ENCODE data around the gene FBXL17. TPM values are rescaled to one million over a fixed set of nuclear protein-coding genes. Genes with fewer than 3 reads are reported as not detected.

The FBXL17 gene
- total RNA-seq, 1 donor from 2014 or later, result 26.9 TPM

GRCh38 chr5:107878661-107879060, 503.2 kb downstream of the FBXL17 start:
- H3K4me1 Mint-ChIP-seq, result no peaks in the 10 kb centered on the region
- peaks cover 21% of the 10 kb centered on the region for H3K36me3 Mint-ChIP-seq (ENCODE audit: low read depth)
- no peak for DNase-seq
- H3K4me3 Mint-ChIP-seq, result no peak overlapping the region
- H3K9me3 Mint-ChIP-seq, result no peaks in the 10 kb centered on the region
- H3K27me3 Mint-ChIP-seq, result no peaks in the 10 kb centered on the region
- no peak for ATAC-seq (ENCODE audit: low read depth)
- CTCF ChIA-PET, result no interaction called here
- TF ChIP-seq CTCF (IDR thresholded peaks at IDR 0.05), result no peak
- POLR2A ChIA-PET, result no interaction called here
- intact Hi-C loops (cut with micrococcal nuclease), result no loop called here
- H3K27ac Mint-ChIP-seq, result no peak overlapping the region

- TF ChIP-seq CTCF (IDR thresholded peaks at IDR 0.05), result no peak
- Mint-ChIP-seq H3K9me3 (no peaks in the 10 kb centered on the region), H3K4me3 (no peak overlapping the region), H3K4me1 (no peaks in the 10 kb centered on the region), H3K36me3 (ENCODE audit: low read depth) (peaks cover 21% of the 10 kb centered on the region), H3K27ac (no peak overlapping the region), H3K27me3 (no peaks in the 10 kb centered on the region)
- ATAC-seq (ENCODE audit: low read depth), result no peak
- POLR2A ChIA-PET, result no interaction called here
- no peak for DNase-seq
- CTCF ChIA-PET, result no interaction called here
- intact Hi-C loops (cut with micrococcal nuclease), result no loop called here
These were observed 505.0 kb downstream of the FBXL17 start for GRCh38 chr5:107876906-107877305.

GRCh38 chr5:107876261-107876660, 505.6 kb downstream of the FBXL17 start:
- peaks cover 18% of the 10 kb centered on the region for H3K36me3 Mint-ChIP-seq (ENCODE audit: low read depth)
- ATAC-seq (ENCODE audit: low read depth) (no peak), DNase-seq (no peak)
- H3K4me1 Mint-ChIP-seq, result no peaks in the 10 kb centered on the region
- TF ChIP-seq CTCF (IDR thresholded peaks at IDR 0.05), result no peak
- no peak overlapping the region for H3K4me3 Mint-ChIP-seq
- intact Hi-C loops (cut with micrococcal nuclease), result no loop called here
- ChIA-PET CTCF (no interaction called here), POLR2A (no interaction called here)
- H3K27ac Mint-ChIP-seq, result no peak overlapping the region
- H3K27me3 Mint-ChIP-seq, result no peaks in the 10 kb centered on the region
- no peaks in the 10 kb centered on the region for H3K9me3 Mint-ChIP-seq

GRCh38 chr5:107875833-107876232, 506.1 kb downstream of the FBXL17 start:
- ATAC-seq (ENCODE audit: low read depth), result no peak
- H3K4me1 Mint-ChIP-seq, result no peaks in the 10 kb centered on the region
- no peak for TF ChIP-seq CTCF (IDR thresholded peaks at IDR 0.05)
- DNase-seq, result no peak
- H3K9me3 Mint-ChIP-seq, result no peaks in the 10 kb centered on the region
- intact Hi-C loops (cut with micrococcal nuclease), result no loop called here
- H3K27ac Mint-ChIP-seq, result no peak overlapping the region
- ChIA-PET POLR2A (no interaction called here), CTCF (no interaction called here)
- no peaks in the 10 kb centered on the region for H3K27me3 Mint-ChIP-seq
- peaks cover 16% of the 10 kb centered on the region for H3K36me3 Mint-ChIP-seq (ENCODE audit: low read depth)
- no peak overlapping the region for H3K4me3 Mint-ChIP-seq

GRCh38 chr5:107874795-107875194, 507.1 kb downstream of the FBXL17 start:
- Mint-ChIP-seq H3K27ac (no peak overlapping the region), H3K4me3 (no peak overlapping the region), H3K9me3 (no peaks in the 10 kb centered on the region), H3K36me3 (ENCODE audit: low read depth) (peaks cover 12% of the 10 kb centered on the region), H3K4me1 (no peaks in the 10 kb centered on the region), H3K27me3 (no peaks in the 10 kb centered on the region)
- CTCF ChIA-PET, result no interaction called here
- TF ChIP-seq CTCF (IDR thresholded peaks at IDR 0.05), result no peak
- POLR2A ChIA-PET, result no interaction called here
- intact Hi-C loops (cut with micrococcal nuclease), result no loop called here
- DNase-seq (no peak), ATAC-seq (ENCODE audit: low read depth) (no peak)

Measured in activated B cell treated with CpG ODN at 0.5 μM for 24 hours (primary cell).